K562 (cell line): ENCODE data around the gene ALPK1. TPM values are rescaled to one million over a fixed set of nuclear protein-coding genes. Genes with fewer than 3 reads are reported as not detected.

Experiments used
- CEBPB ChIP-seq: fragments of 450-650 bp; IDR thresholded peaks from 2 replicates; pipeline ENCODE4 v1.6.1; 2016; ENCODE audit warnings: missing genetic modification characterization, missing compliant biosample characterization
- CTCF ChIP-seq, 3 experiments: IDR thresholded peaks in 2 of 3; conservative IDR thresholded peaks in 1 of 3; 2 replicates each; pipeline ENCODE4 v1.5.1; 2011 to 2012; ENCODE audit warnings: low read length in 3 of 3, mild to moderate bottlenecking in 3 of 3, control low read depth in 2 of 3, improper control_type of control experiment in 1 of 3, inconsistent platforms in 1 of 3, low read depth in 1 of 3, mixed read lengths in 1 of 3, moderate library complexity in 1 of 3; ENCODE audit not compliant: insufficient read depth in 2 of 3
- E2F5 ChIP-seq: sonication (generic); formaldehyde crosslinking; IDR thresholded peaks from 2 replicates; pipeline ENCODE4 v1.8.0; 2022; ENCODE audit warnings: mild to moderate bottlenecking, missing genetic modification reagents
- FUS ChIP-seq: fragments of 200-400 bp; formaldehyde crosslinking; optimal IDR thresholded peaks from 2 replicates; pipeline ENCODE3; 2017; ENCODE audit warnings: low read depth, low read length
- GABPB2 ChIP-seq: fragments of 250-450 bp; sonication (Bioruptor Pico); conservative IDR thresholded peaks from 2 replicates; pipeline ENCODE4 v1.5.1; 2021; ENCODE audit warnings: mild to moderate bottlenecking
- HNRNPUL1 ChIP-seq: fragments of 200-400 bp; formaldehyde crosslinking; IDR thresholded peaks from 2 replicates; pipeline ENCODE4 v1.6.1; 2017; ENCODE audit warnings: low read length
- KDM1A ChIP-seq, 2 experiments: fragments of 450-650 bp; IDR thresholded peaks; 2 replicates each; pipeline ENCODE4 v1.6.1; 2016; ENCODE audit warnings: mild to moderate bottlenecking in 2 of 2
- MBD1 ChIP-seq: fragments of 250-450 bp; sonication (Bioruptor Pico); IDR thresholded peaks from 2 replicates; pipeline ENCODE4 v1.8.0; 2022; ENCODE audit warnings: inconsistent platforms
- NEUROD1 ChIP-seq: fragments of 150-350 bp; IDR thresholded peaks from 2 replicates; pipeline ENCODE4 v1.6.1; 2014; ENCODE audit warnings: borderline replicate concordance, low read length, low read depth; ENCODE audit not compliant: partially characterized antibody
- NFE2L1 ChIP-seq: fragments of 450-650 bp; IDR thresholded peaks from 2 replicates; pipeline ENCODE4 v1.6.1; 2016; ENCODE audit warnings: missing genetic modification characterization, low read depth, mild to moderate bottlenecking, missing compliant biosample characterization, moderate library complexity, borderline replicate concordance
- PHB ChIP-seq: fragments of 250-450 bp; sonication (Bioruptor Pico); IDR thresholded peaks from 2 replicates; pipeline ENCODE4 v1.5.0; 2021
- RNF2 ChIP-seq: sonication (generic); IDR thresholded peaks from 2 replicates; pipeline ENCODE4 v1.6.1; 2016
- ZBTB49 ChIP-seq: sonication (generic); formaldehyde crosslinking; IDR thresholded peaks from 2 replicates; pipeline ENCODE4 v1.8.0; 2022; ENCODE audit warnings: missing genetic modification reagents, mild to moderate bottlenecking, borderline replicate concordance
- polyA plus RNA-seq, 8 experiments: library from polyadenylated mRNA; depleted of rRNA in 4 of 8; stranded (reverse) in 5 of 8; unstranded in 3 of 8; fragments of >200 nt; fragmentation: Nextera tagmentation in 2 of 8; fragmentation: Illumina TruSeq in 1 of 8; extraction: Ambion mirVana in 2 of 8; extraction: Trizol in 1 of 8; gene quantifications; 2 replicates each; pipeline versions ENCODE4 v1.2.1 to v1.2.3, GENCODE V29; 2011 to 2014; ENCODE audit warnings: inconsistent platforms in 1 of 8, missing spikeins in 1 of 8
- total RNA-seq, 7 experiments: library from RNA; depleted of rRNA in 6 of 7; stranded (reverse); fragments of >200 nt in 6 of 7; fragmentation: Illumina TruSeq in 2 of 7; extraction: Trizol in 2 of 7; gene quantifications; 2 replicates each; pipeline versions ENCODE4 v1.2.1 to v1.2.3, GENCODE V29; 2011 to 2021; ENCODE audit warnings: low replicate concordance in 1 of 7

Gene ALPK1
- total and polyA plus RNA-seq, 9 of the 15 experiments (the other 6 are each of a cell fraction or from before 2014, with no cell fraction given), result 2.3 to 6.9 (median 4.6) TPM

- TF ChIP-seq NEUROD1, result no peak
- TF ChIP-seq RNF2, result no peak
- TF ChIP-seq PHB, result no peak
- TF ChIP-seq GABPB2 (CRISPR knock-in tag), result no peak
- no peak for TF ChIP-seq ZBTB49 (CRISPR knock-in tag)
- TF ChIP-seq MBD1 (CRISPR knock-in tag), result no peak
- TF ChIP-seq CTCF (IDR thresholded peaks at IDR 0.05 in 2 of 3, conservative IDR thresholded peaks at IDR 0.05 in 1 of 3; ENCODE audit: insufficient read depth in 2 of 3, low read depth in 1 of 3, low read length in 3 of 3), result no peak
- no peak for TF ChIP-seq CEBPB
- TF ChIP-seq HNRNPUL1, result no peak
- TF ChIP-seq NFE2L1 (tag), result no peak
- TF ChIP-seq E2F5 (CRISPR knock-in tag), result no peak
- no peak for TF ChIP-seq KDM1A (IDR thresholded peaks at IDR 0.05)
- no peak for TF ChIP-seq FUS
These were observed 81.7 kb downstream of the ALPK1 start (continued) for GRCh38 chr4:112378858-112379257.
